Activated CD8-positive, alpha-beta T cell treated with anti-CD3 and anti-CD28 coated beads for 36 hours (primary cell): ENCODE measurements around the gene GUCY2C. TPM values are rescaled to one million over a fixed set of nuclear protein-coding genes. Genes with fewer than 3 reads are reported as not detected.

Experiments
- ATAC-seq: fragments of 200-7000 bp; cut with Tn5 transposase; one replicate; pipeline ENCODE4 v1.10.0; 2021; ENCODE audit warnings: mild to moderate bottlenecking, moderate library complexity
- CTCF ChIA-PET: fragments of 350-600 bp; sonication (Branson Sonifier 250); formaldehyde crosslinking; loops from one replicate; lab custom pipeline; 2021; ENCODE audit warnings: antibody characterized with exemption; lab: Charles Lee
- POLR2A ChIA-PET: fragments of 350-600 bp; sonication (Branson Sonifier 250); formaldehyde crosslinking; loops from one replicate; lab custom pipeline; 2021; ENCODE audit warnings: antibody characterized with exemption; lab: Charles Lee
- DNase-seq: peaks from one replicate; pipeline ENCODE4 v3.0.0-alpha.2; 2020
- H3K27ac Mint-ChIP-seq: one replicate; pipeline ENCODE4 v1.8.0; 2021; ENCODE audit warnings: mild to moderate bottlenecking, mixed read lengths
- H3K27me3 Mint-ChIP-seq: one replicate; pipeline ENCODE4 v1.8.0; 2021; ENCODE audit warnings: mixed read lengths
- H3K36me3 Mint-ChIP-seq: one replicate; pipeline ENCODE4 v1.8.0; 2021; ENCODE audit warnings: low read depth, mixed read lengths
- H3K4me1 Mint-ChIP-seq: one replicate; pipeline ENCODE4 v1.8.0; 2021; ENCODE audit warnings: low read depth, mixed read lengths
- H3K4me3 Mint-ChIP-seq: one replicate; pipeline ENCODE4 v1.8.0; 2021; ENCODE audit warnings: mild to moderate bottlenecking, moderate library complexity, mixed read lengths
- H3K9me3 Mint-ChIP-seq: one replicate; pipeline ENCODE4 v1.8.0; 2021; ENCODE audit warnings: mixed read lengths
- CTCF ChIP-seq: fragments of 200-600 bp; IDR thresholded peaks from one replicate; pipeline ENCODE4 v1.8.0; 2022; ENCODE audit warnings: antibody characterized with exemption, mild to moderate bottlenecking
- intact Hi-C: fragments of 100-400 bp; cut with micrococcal nuclease; formaldehyde crosslinking; loops from one replicate; pipeline ENCODE4 v1.10.0; 2022
- total RNA-seq, 2 experiments: library from RNA; stranded (reverse); gene quantifications; one replicate each; pipeline ENCODE4 v1.2.3, GENCODE V29; 2021

The GUCY2C gene
- total RNA-seq, 2 experiments from 2014 or later, result not detected

- intact Hi-C loops, result no loop called here
- no peak for DNase-seq
- Mint-ChIP-seq H3K36me3 (no peaks in the 10 kb centered on the region), H3K4me1 (no peaks in the 10 kb centered on the region), H3K27me3 (peaks cover 9% of the 10 kb centered on the region), H3K27ac (no peak overlapping the region), H3K9me3 (no peaks in the 10 kb centered on the region), H3K4me3 (no peak overlapping the region)
- ChIA-PET CTCF (interaction anchor here (1.0 to 1.4 kb wide), 3 partner anchors 13 to 525 kb away, joined by 3 to 6 read pairs (median 3); no protein-coding TSS in a partner anchor), POLR2A (no interaction called here)
- no peak for ATAC-seq
- no peak for TF ChIP-seq CTCF
Measured at GRCh38 chr12:14710632-14711320, 14.4 kb upstream of the GUCY2C start.

GRCh38 chr12:14701809-14702568 lies 5.6 kb upstream of the GUCY2C start:
- intact Hi-C loops, result no loop called here
- H3K36me3 Mint-ChIP-seq, result no peaks in the 10 kb centered on the region
- no peaks in the 10 kb centered on the region for H3K4me1 Mint-ChIP-seq
- no peak for DNase-seq
- ATAC-seq, result no peak
- POLR2A ChIA-PET, result interaction anchor here (1.2 kb wide), 1 partner anchor 68 kb away, joined by 3 read pairs; no protein-coding TSS in a partner anchor
- H3K4me3 Mint-ChIP-seq, result no peak overlapping the region
- H3K9me3 Mint-ChIP-seq, result no peaks in the 10 kb centered on the region
- TF ChIP-seq CTCF, result no peak
- H3K27ac Mint-ChIP-seq, result no peak overlapping the region
- CTCF ChIA-PET, result interaction anchor here (1.2 to 1.5 kb wide), 2 partner anchors 22 to 516 kb away, joined by 3 to 5 read pairs; no protein-coding TSS in a partner anchor
- H3K27me3 Mint-ChIP-seq, result peaks cover 8% of the 10 kb centered on the region

DNA sequence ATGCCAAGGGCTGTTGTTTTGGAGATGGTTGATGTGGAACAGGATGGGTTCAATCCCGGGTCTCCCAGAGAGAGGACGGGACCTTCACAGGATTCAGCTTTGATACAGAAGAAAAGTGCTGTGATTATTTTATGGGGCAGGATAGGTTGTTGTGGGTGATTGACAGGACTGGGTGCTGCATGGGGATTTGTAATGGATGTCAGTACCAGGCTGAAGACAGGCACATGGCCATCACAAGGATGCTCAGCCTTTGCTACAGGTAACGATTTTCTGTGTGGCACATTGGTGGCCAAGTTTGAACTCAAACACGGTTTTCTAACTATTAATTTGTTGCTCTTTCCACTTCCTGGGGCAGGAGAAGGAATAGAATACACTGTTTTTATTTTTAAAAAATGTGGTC lies 4.5 kb upstream of the GUCY2C start:
- Mint-ChIP-seq H3K27ac (no peak overlapping the region), H3K9me3 (no peaks in the 10 kb centered on the region), H3K27me3 (peaks cover 8% of the 10 kb centered on the region), H3K36me3 (no peaks in the 10 kb centered on the region), H3K4me1 (no peaks in the 10 kb centered on the region), H3K4me3 (no peak overlapping the region)
- ATAC-seq (no peak), DNase-seq (no peak)
- TF ChIP-seq CTCF, result no peak
- intact Hi-C loops, result no loop called here
- ChIA-PET POLR2A (interaction anchor here (1.2 kb wide), 1 partner anchor 69 kb away, joined by 3 read pairs; no protein-coding TSS in a partner anchor), CTCF (interaction anchor here (1.5 kb wide), 1 partner anchor 23 kb away, joined by 5 read pairs; no protein-coding TSS in a partner anchor)

- Mint-ChIP-seq H3K4me3 (no peak overlapping the region), H3K27me3 (peaks cover 8% of the 10 kb centered on the region), H3K4me1 (no peaks in the 10 kb centered on the region), H3K9me3 (no peaks in the 10 kb centered on the region), H3K36me3 (no peaks in the 10 kb centered on the region), H3K27ac (no peak overlapping the region)
- no peak for TF ChIP-seq CTCF
- no peak for DNase-seq
- ATAC-seq, result no peak
- ChIA-PET POLR2A (no interaction called here), CTCF (no interaction called here)
- intact Hi-C loops, result no loop called here
Measured at GRCh38 chr12:14699923-14700322, 3.5 kb upstream of the GUCY2C start.

DNA sequence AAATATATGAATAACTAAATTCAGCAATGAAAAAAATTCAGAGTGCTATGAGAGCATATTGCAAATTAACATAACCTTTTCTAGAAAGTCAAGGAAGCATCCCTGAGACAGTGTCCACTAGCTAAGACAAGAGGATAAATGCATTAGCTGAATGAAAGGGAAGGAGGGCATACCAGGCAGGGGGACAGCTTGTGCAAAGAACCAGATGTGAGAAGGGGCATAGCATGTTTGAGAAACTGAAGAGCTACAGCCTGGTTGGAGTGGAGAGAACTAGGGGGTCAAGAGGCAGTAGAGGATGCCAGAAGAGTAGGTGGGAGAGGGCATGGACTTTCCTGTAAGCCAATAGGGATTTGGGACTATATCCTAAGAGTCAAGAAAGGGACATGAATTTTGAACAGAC lies 2.2 kb upstream of the GUCY2C start:
- DNase-seq (no peak), ATAC-seq (no peak)
- no peak for TF ChIP-seq CTCF
- H3K4me3 Mint-ChIP-seq, result no peak overlapping the region
- CTCF ChIA-PET, result no interaction called here
- no peak overlapping the region for H3K27ac Mint-ChIP-seq
- no peaks in the 10 kb centered on the region for H3K9me3 Mint-ChIP-seq
- H3K36me3 Mint-ChIP-seq, result no peaks in the 10 kb centered on the region
- no peaks in the 10 kb centered on the region for H3K4me1 Mint-ChIP-seq
- intact Hi-C loops, result no loop called here
- H3K27me3 Mint-ChIP-seq, result peaks cover 8% of the 10 kb centered on the region
- POLR2A ChIA-PET, result no interaction called here
